Osteocyte (in vitro differentiated cells): ENCODE results near the gene KIFC1. TPM values are rescaled to one million over a fixed set of nuclear protein-coding genes. Genes with fewer than 3 reads are reported as not detected.

Experiments
- DNase-seq: peaks from one replicate; pipeline ENCODE4 v3.0.0; 2021; ENCODE audit warnings: mixed read lengths; ENCODE audit not compliant: unreplicated experiment; ENCODE audit errors: extremely low spot score
- H3K27ac Mint-ChIP-seq: one replicate; pipeline ENCODE4 v1.8.0; 2021; ENCODE audit warnings: mild to moderate bottlenecking, mixed read lengths; ENCODE audit not compliant: unreplicated experiment
- H3K27me3 Mint-ChIP-seq: one replicate; pipeline ENCODE4 v1.8.0; 2021; ENCODE audit warnings: mixed read lengths; ENCODE audit not compliant: unreplicated experiment
- H3K36me3 Mint-ChIP-seq: one replicate; pipeline ENCODE4 v1.8.0; 2021; ENCODE audit warnings: mixed read lengths; ENCODE audit not compliant: unreplicated experiment
- H3K4me1 Mint-ChIP-seq: one replicate; pipeline ENCODE4 v1.8.0; 2021; ENCODE audit warnings: mixed read lengths; ENCODE audit not compliant: unreplicated experiment
- H3K4me3 Mint-ChIP-seq: one replicate; pipeline ENCODE4 v1.8.0; 2021; ENCODE audit warnings: mild to moderate bottlenecking, moderate library complexity, mixed read lengths; ENCODE audit not compliant: unreplicated experiment
- H3K9me3 Mint-ChIP-seq: one replicate; pipeline ENCODE4 v1.8.0; 2021; ENCODE audit warnings: mixed read lengths; ENCODE audit not compliant: unreplicated experiment
- CTCF ChIP-seq: fragments of 200-600 bp; sonication (generic); IDR thresholded peaks from 2 replicates; pipeline ENCODE4 v1.5.0; 2021; ENCODE audit warnings: antibody characterized with exemption, mild to moderate bottlenecking, moderate library complexity
- total RNA-seq: library from RNA; stranded (reverse); gene quantifications from 2 replicates; pipeline ENCODE4 v1.2.1, GENCODE V29; 2021

KIFC1 gene
- total RNA-seq, 1 donor from 2014 or later = 10.8 TPM

- H3K36me3 Mint-ChIP-seq = no peaks in the 10 kb centered on the region
- DNase-seq = no peak
Observed at GRCh38 chr6:33453393-33454008, 61.9 kb downstream of the KIFC1 start.

GRCh38 chr6:33454009-33454946 lies 62.7 kb downstream of the KIFC1 start, which contains the start of gene ZBTB9:
Gene ZBTB9 (plus strand): TSS chr6:33454576. CDS start chr6:33455101, 525 bp downstream.
- no peak for TF ChIP-seq CTCF
- H3K27me3 Mint-ChIP-seq = no peaks in the 10 kb centered on the region
- peak within 1 kb of the TSS; percentile 77 for H3K27ac Mint-ChIP-seq
- no peaks in the 10 kb centered on the region for H3K9me3 Mint-ChIP-seq
- peaks cover 21% of the 10 kb centered on the region for H3K4me1 Mint-ChIP-seq
- peak; percentile 98 for DNase-seq
- peak within 1 kb of the TSS; percentile 97 for H3K4me3 Mint-ChIP-seq
- no peaks in the 10 kb centered on the region for H3K36me3 Mint-ChIP-seq

More at GRCh38 chr6:33453393-33454008, 61.9 kb downstream of the KIFC1 start:
- no peaks in the 10 kb centered on the region for H3K27me3 Mint-ChIP-seq
- peak overlapping the region; percentile 77 for H3K27ac Mint-ChIP-seq
- peak overlapping the region; percentile 97 for H3K4me3 Mint-ChIP-seq
- peaks cover 21% of the 10 kb centered on the region for H3K4me1 Mint-ChIP-seq
- no peaks in the 10 kb centered on the region for H3K9me3 Mint-ChIP-seq
- TF ChIP-seq CTCF = no peak

GRCh38 chr6:33455051-33455450 lies 63.4 kb downstream of the KIFC1 start:
- no peak for TF ChIP-seq CTCF

DNA sequence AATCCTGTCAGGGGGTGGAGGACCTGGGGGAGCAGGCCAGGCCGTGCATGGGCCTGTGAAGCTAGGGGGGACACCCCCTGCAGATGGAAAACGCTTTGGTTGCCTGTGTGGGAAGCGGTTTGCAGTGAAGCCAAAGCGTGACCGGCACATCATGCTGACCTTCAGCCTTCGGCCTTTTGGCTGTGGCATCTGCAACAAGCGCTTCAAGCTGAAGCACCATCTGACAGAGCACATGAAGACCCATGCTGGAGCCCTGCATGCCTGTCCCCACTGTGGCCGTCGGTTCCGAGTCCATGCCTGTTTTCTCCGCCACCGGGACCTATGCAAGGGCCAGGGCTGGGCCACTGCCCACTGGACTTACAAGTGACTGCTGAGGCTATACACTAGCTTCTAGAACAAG lies 64.5 kb downstream of the KIFC1 start:
- Mint-ChIP-seq H3K27ac (no peak overlapping the region), H3K4me1 (peaks cover 21% of the 10 kb centered on the region), H3K36me3 (no peaks in the 10 kb centered on the region), H3K4me3 (peak overlapping the region; percentile 40), H3K27me3 (no peaks in the 10 kb centered on the region), H3K9me3 (no peaks in the 10 kb centered on the region)
- TF ChIP-seq CTCF = no peak
- no peak for DNase-seq

More at GRCh38 chr6:33455051-33455450, 63.4 kb downstream of the KIFC1 start:
- H3K27me3 Mint-ChIP-seq = no peaks in the 10 kb centered on the region
- H3K4me1 Mint-ChIP-seq = peaks cover 21% of the 10 kb centered on the region
- no peaks in the 10 kb centered on the region for H3K9me3 Mint-ChIP-seq
- peak overlapping the region; percentile 97 for H3K4me3 Mint-ChIP-seq
- H3K27ac Mint-ChIP-seq = peak overlapping the region; percentile 77
- H3K36me3 Mint-ChIP-seq = no peaks in the 10 kb centered on the region
- DNase-seq = no peak

DNA sequence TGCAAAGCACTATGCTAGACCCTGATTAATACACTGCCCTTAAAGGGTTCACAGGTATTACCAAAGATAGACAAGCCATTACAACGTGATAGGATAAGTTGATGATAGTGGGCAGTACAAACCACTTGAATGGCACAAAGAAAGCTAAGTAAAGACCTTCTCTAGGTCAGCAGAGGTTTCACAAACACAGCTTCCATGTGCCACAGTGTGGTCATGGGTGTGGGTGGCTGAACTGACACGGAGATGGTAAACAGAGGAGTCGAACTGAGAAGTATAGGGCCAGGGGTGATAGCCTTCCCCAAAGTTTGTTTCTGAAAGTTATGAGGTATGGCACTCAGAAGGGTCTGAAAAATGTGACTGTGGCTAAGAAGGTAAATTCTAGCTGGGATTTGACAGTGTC lies 67.1 kb downstream of the KIFC1 start:
- Mint-ChIP-seq H3K4me3 (no peak overlapping the region), H3K4me1 (peaks cover 15% of the 10 kb centered on the region), H3K36me3 (no peaks in the 10 kb centered on the region)

More for the DNA sequence above, 67.1 kb downstream of the KIFC1 start:
- DNase-seq = no peak
- Mint-ChIP-seq H3K9me3 (no peaks in the 10 kb centered on the region), H3K27ac (no peak overlapping the region), H3K27me3 (peaks cover 10% of the 10 kb centered on the region)
- TF ChIP-seq CTCF = no peak
